Trophoblast cell (in vitro differentiated cells and primary cell): ENCODE results near the gene PDE4DIP.
"Not testable (repeated sequence)": the region's sequence is repeated elsewhere in the genome, so short reads cannot be mapped to it uniquely, and the experiment has no call there.

ENCODE experiments used
- DNase-seq, 2 donors: peaks; one replicate each; pipeline ENCODE4 v3.0.0-alpha.2; 2016
- H2AFZ ChIP-seq: 2 replicates; pipeline ENCODE4 v1.6.1; 2013; ENCODE audit warnings: low read length, moderate library complexity, mild to moderate bottlenecking; ENCODE audit not compliant: insufficient read depth, poor library complexity
- H2AK5ac ChIP-seq: 2 replicates; pipeline ENCODE4 v1.6.1; 2013; ENCODE audit warnings: mild to moderate bottlenecking, low read length
- H2BK120ac ChIP-seq: 2 replicates; pipeline ENCODE4 v1.6.1; 2013; ENCODE audit warnings: low read length, mild to moderate bottlenecking, moderate library complexity; ENCODE audit not compliant: insufficient read depth, poor library complexity
- H2BK12ac ChIP-seq: 2 replicates; pipeline ENCODE4 v1.6.1; 2013; ENCODE audit warnings: mild to moderate bottlenecking, low read length, moderate library complexity
- H2BK5ac ChIP-seq: 2 replicates; pipeline ENCODE4 v1.6.1; 2013; ENCODE audit warnings: low read length, low read depth, moderate library complexity, mild to moderate bottlenecking; ENCODE audit not compliant: poor library complexity
- H3K14ac ChIP-seq: 2 replicates; pipeline ENCODE4 v1.6.1; 2013; ENCODE audit warnings: mild to moderate bottlenecking, low read length
- H3K18ac ChIP-seq: 2 replicates; pipeline ENCODE4 v1.6.1; 2013; ENCODE audit warnings: mild to moderate bottlenecking, low read length
- H3K23ac ChIP-seq: 2 replicates; pipeline ENCODE4 v1.6.1; 2013; ENCODE audit warnings: low read length
- H3K27ac ChIP-seq: 2 replicates; pipeline ENCODE4 v1.5.1; 2013; ENCODE audit warnings: low read depth, mild to moderate bottlenecking, inconsistent platforms, low read length, moderate library complexity
- H3K27me3 ChIP-seq: 2 replicates; pipeline ENCODE4 v1.6.1; 2013; ENCODE audit warnings: inconsistent platforms, mild to moderate bottlenecking, low read length, moderate library complexity; ENCODE audit not compliant: insufficient read depth
- H3K36me3 ChIP-seq, 2 experiments: 1 replicate in 1 of 2; 2 replicates in 1 of 2; pipeline ENCODE4 v1.6.1; 2013; ENCODE audit warnings: low read length in 2 of 2, mild to moderate bottlenecking in 2 of 2, moderate library complexity in 1 of 2; ENCODE audit not compliant: insufficient read depth in 2 of 2, control insufficient read depth in 1 of 2
- H3K4ac ChIP-seq: 2 replicates; pipeline ENCODE4 v1.6.1; 2013; ENCODE audit warnings: low read depth, mild to moderate bottlenecking, low read length, moderate library complexity
- H3K4me1 ChIP-seq, 2 experiments: 1 replicate in 1 of 2; 2 replicates in 1 of 2; pipeline ENCODE4 v1.6.1; 2013; ENCODE audit warnings: low read length in 2 of 2, mild to moderate bottlenecking in 2 of 2, moderate library complexity in 1 of 2; ENCODE audit not compliant: insufficient read depth in 2 of 2, control insufficient read depth in 1 of 2
- H3K4me2 ChIP-seq: 2 replicates; pipeline ENCODE4 v1.6.1; 2013; ENCODE audit warnings: inconsistent platforms, mild to moderate bottlenecking, low read length, moderate library complexity
- H3K4me3 ChIP-seq: 2 replicates; pipeline ENCODE4 v1.5.1; 2013; ENCODE audit warnings: mild to moderate bottlenecking, low read depth, low read length, inconsistent platforms
- H3K79me1 ChIP-seq: one replicate; pipeline ENCODE4 v1.6.1; 2013; ENCODE audit warnings: low read length
- H3K79me2 ChIP-seq: 2 replicates; pipeline ENCODE4 v1.6.1; 2013; ENCODE audit warnings: low read length, mild to moderate bottlenecking; ENCODE audit not compliant: control insufficient read depth, insufficient read depth, poor library complexity
- H3K9ac ChIP-seq: 2 replicates; pipeline ENCODE4 v1.6.1; 2013; ENCODE audit warnings: mild to moderate bottlenecking, low read length
- H3K9me3 ChIP-seq: 2 replicates; pipeline ENCODE4 v1.6.1; 2013; ENCODE audit warnings: low read depth, mild to moderate bottlenecking, control low read depth, inconsistent platforms, low read length; ENCODE audit not compliant: insufficient read depth
- H4K12ac ChIP-seq: 2 replicates; pipeline ENCODE4 v1.6.1; 2013; ENCODE audit warnings: low read depth, mild to moderate bottlenecking, low read length, moderate library complexity
- H4K8ac ChIP-seq: 2 replicates; pipeline ENCODE4 v1.6.1; 2013; ENCODE audit warnings: low read depth, mild to moderate bottlenecking, low read length, moderate library complexity
- H4K91ac ChIP-seq: one replicate; pipeline ENCODE4 v1.6.1; 2013; ENCODE audit warnings: low read depth, mild to moderate bottlenecking, low read length, moderate library complexity
- WGBS: extraction: QIAGEN DNeasy Blood & Tissue Kit; methylation state at CpG from one replicate; pipeline ENCODE4 v1.1.7; 2013; ENCODE audit warnings: missing lambda C conversion rate; ENCODE audit not compliant: insufficient read length, insufficient coverage; ENCODE audit errors: extremely low coverage; 5-methylcytosine and 5-hydroxymethylcytosine counted together

Gene PDE4DIP

GRCh38 chr1:149024327-149024726 lies 180.1 kb downstream of the PDE4DIP start:
- not testable (repeated sequence) for H4K91ac ChIP-seq, H3K4me3 ChIP-seq, H2BK12ac ChIP-seq, H2AK5ac ChIP-seq, H3K9me3 ChIP-seq, H3K9ac ChIP-seq, H3K18ac ChIP-seq, H3K14ac ChIP-seq, H3K4ac ChIP-seq, H3K23ac ChIP-seq, H3K27ac ChIP-seq, H3K4me1 ChIP-seq, H3K27me3 ChIP-seq, H2BK5ac ChIP-seq, H2BK120ac ChIP-seq, H2AFZ ChIP-seq, H4K12ac ChIP-seq, H3K79me2 ChIP-seq, H3K36me3 ChIP-seq, H3K79me1 ChIP-seq, H3K4me2 ChIP-seq, DNase-seq, H4K8ac ChIP-seq
- WGBS, result no CpG with 5 or more reads among the region's 3 CpGs

DNA sequence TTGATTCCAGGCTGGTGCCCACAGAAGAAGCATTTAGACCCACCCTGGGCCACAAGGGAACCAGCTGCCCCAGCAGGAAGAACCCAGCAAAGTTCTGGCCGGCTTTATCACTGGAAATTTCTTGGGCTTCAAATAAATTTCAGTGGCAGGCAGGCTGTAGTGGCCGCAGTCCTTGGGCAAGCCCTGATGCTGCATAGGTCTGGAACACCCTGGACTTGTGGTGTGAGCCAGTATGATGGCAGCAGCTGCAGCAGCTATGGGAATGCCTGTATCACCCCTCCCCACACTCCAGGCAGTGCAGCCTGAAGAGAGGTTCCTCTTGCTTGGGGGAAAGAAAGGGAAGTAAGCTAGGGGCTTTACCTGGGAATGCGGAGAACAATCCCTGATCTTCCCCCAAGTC lies 189.7 kb downstream of the PDE4DIP start:
- not testable (repeated sequence) for H4K91ac ChIP-seq, H3K79me2 ChIP-seq, H3K4me1 ChIP-seq, H2BK12ac ChIP-seq, H3K4me3 ChIP-seq, H3K9me3 ChIP-seq, H2BK120ac ChIP-seq, H3K27me3 ChIP-seq, H3K18ac ChIP-seq, H3K9ac ChIP-seq, H3K4ac ChIP-seq, H2BK5ac ChIP-seq, H2AFZ ChIP-seq, H3K36me3 ChIP-seq, H3K79me1 ChIP-seq, H4K8ac ChIP-seq, H2AK5ac ChIP-seq, H4K12ac ChIP-seq, H3K23ac ChIP-seq, DNase-seq, H3K4me2 ChIP-seq, H3K27ac ChIP-seq, H3K14ac ChIP-seq
- WGBS, result no CpG with 5 or more reads among the region's 3 CpGs

- not testable (repeated sequence) for H3K4me2 ChIP-seq, H2BK12ac ChIP-seq, H3K14ac ChIP-seq, H2AK5ac ChIP-seq, H3K27ac ChIP-seq, H2AFZ ChIP-seq, H3K27me3 ChIP-seq, H3K36me3 ChIP-seq, H3K9me3 ChIP-seq, H3K4me3 ChIP-seq, H3K9ac ChIP-seq, H4K12ac ChIP-seq, H3K79me1 ChIP-seq, H3K23ac ChIP-seq, H3K18ac ChIP-seq, DNase-seq, H3K4me1 ChIP-seq, H3K4ac ChIP-seq, H4K8ac ChIP-seq, H3K79me2 ChIP-seq, H2BK5ac ChIP-seq, H2BK120ac ChIP-seq, H4K91ac ChIP-seq
- no CpG with 5 or more reads among the region's 4 CpGs for WGBS
Measured at GRCh38 chr1:149043056-149043455, 198.8 kb downstream of the PDE4DIP start.

GRCh38 chr1:149064611-149065010 lies 220.4 kb downstream of the PDE4DIP start:
- H2BK12ac ChIP-seq, result not testable (repeated sequence)

More at GRCh38 chr1:149064611-149065010, 220.4 kb downstream of the PDE4DIP start:
- H3K4me3 ChIP-seq, H3K4ac ChIP-seq, H2BK120ac ChIP-seq, H3K27ac ChIP-seq, H2AFZ ChIP-seq, H3K9ac ChIP-seq, H3K4me1 ChIP-seq, H4K8ac ChIP-seq, H4K91ac ChIP-seq, H3K79me2 ChIP-seq, H3K4me2 ChIP-seq, H4K12ac ChIP-seq, H2AK5ac ChIP-seq, H3K14ac ChIP-seq, H3K27me3 ChIP-seq, H2BK5ac ChIP-seq, H3K23ac ChIP-seq, H3K36me3 ChIP-seq, H3K9me3 ChIP-seq, H3K18ac ChIP-seq, H3K79me1 ChIP-seq: not testable (repeated sequence)
- peak; percentile 0 to 57 for DNase-seq
- WGBS, result no CpG with 5 or more reads among the region's 3 CpGs
